Thyroid gland (tissue), 4 donors: Measurements from ENCODE around the gene LDHAL6A.

Experiments
- POLR2A ChIP-seq, 2 donors: fragments of 450-650 bp; IDR thresholded peaks; one replicate each; pipeline ENCODE4 v1.6.1; 2017; ENCODE audit warnings: antibody characterized with exemption in 2 of 2, mild to moderate bottlenecking in 2 of 2, moderate library complexity in 1 of 2
- TF ChIP-seq, protein P1 (sequence below), 6 experiments: fragments of 200-600 bp in 3 of 6; fragments of 450-650 bp in 3 of 6; sonication (generic) in 3 of 6; IDR thresholded peaks; one replicate each; pipeline ENCODE4 v1.5.1; 2016 to 2019; ENCODE audit warnings: antibody characterized with exemption in 6 of 6, mild to moderate bottlenecking in 2 of 6, inconsistent platforms in 1 of 6, moderate library complexity in 1 of 6

DNA sequence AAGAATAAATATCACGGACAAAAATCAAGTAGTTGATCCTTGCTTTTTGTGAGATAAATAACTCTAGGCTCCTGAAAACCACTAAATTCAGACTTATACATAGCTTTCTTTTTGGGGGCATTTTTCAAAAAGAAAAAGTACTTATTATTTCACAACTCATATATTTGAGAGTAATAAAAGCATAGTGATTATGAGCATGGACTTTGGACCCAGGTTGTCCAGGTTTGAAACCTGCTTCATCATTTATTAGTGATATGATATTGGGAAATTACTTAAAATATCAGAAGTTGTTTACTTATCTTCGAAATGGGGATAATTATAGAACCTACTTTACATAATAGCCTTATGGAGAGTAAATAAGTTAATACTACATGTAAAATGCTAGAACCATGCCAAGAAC lies 17.0 kb upstream of the LDHAL6A start:
- TF ChIP-seq POLR2A (IDR thresholded peaks at IDR 0.05), result no peak
- TF ChIP-seq, protein P1, sequence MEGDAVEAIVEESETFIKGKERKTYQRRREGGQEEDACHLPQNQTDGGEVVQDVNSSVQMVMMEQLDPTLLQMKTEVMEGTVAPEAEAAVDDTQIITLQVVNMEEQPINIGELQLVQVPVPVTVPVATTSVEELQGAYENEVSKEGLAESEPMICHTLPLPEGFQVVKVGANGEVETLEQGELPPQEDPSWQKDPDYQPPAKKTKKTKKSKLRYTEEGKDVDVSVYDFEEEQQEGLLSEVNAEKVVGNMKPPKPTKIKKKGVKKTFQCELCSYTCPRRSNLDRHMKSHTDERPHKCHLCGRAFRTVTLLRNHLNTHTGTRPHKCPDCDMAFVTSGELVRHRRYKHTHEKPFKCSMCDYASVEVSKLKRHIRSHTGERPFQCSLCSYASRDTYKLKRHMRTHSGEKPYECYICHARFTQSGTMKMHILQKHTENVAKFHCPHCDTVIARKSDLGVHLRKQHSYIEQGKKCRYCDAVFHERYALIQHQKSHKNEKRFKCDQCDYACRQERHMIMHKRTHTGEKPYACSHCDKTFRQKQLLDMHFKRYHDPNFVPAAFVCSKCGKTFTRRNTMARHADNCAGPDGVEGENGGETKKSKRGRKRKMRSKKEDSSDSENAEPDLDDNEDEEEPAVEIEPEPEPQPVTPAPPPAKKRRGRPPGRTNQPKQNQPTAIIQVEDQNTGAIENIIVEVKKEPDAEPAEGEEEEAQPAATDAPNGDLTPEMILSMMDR (IDR thresholded peaks at IDR 0.05), result no peak
